Measurements from ENCODE around the gene TMEM59.
"Not testable (repeated sequence)": the region's sequence is repeated elsewhere in the genome, so short reads cannot be mapped to it uniquely, and the experiment has no call there.

TMEM59 gene

GRCh38 chr1:54011316-54012007, 41.5 kb downstream of the TMEM59 start:
- DNase-seq: no peak

GRCh38 chr1:54010415-54011117, 42.4 kb downstream of the TMEM59 start:
- DNase-seq: no peak

- DNase-seq: no peak
Observed at GRCh38 chr1:54009406-54009805, 43.6 kb downstream of the TMEM59 start.

- DNase-seq: no peak
Observed at GRCh38 chr1:54008876-54009275, 44.1 kb downstream of the TMEM59 start.

- DNase-seq: no peak
Observed at GRCh38 chr1:54007613-54008012, 45.4 kb downstream of the TMEM59 start.

- no peak for DNase-seq
Observed at GRCh38 chr1:54006508-54006907, 46.5 kb downstream of the TMEM59 start.

- no peak for DNase-seq
Observed at GRCh38 chr1:54004481-54005049, 48.4 kb downstream of the TMEM59 start.

GRCh38 chr1:54003750-54004480, 49.1 kb downstream of the TMEM59 start:
- DNase-seq: not testable (repeated sequence)

GRCh38 chr1:54003249-54003646, 49.8 kb downstream of the TMEM59 start:
- DNase-seq: no peak

GRCh38 chr1:54002544-54003248, 50.3 kb downstream of the TMEM59 start:
- DNase-seq: no peak

- DNase-seq: no peak
Observed at GRCh38 chr1:54001591-54001990, 51.4 kb downstream of the TMEM59 start.

- no peak for DNase-seq
Observed at GRCh38 chr1:53999920-54000319, 53.1 kb downstream of the TMEM59 start.

- no peak for DNase-seq
Observed at GRCh38 chr1:53998223-53998622, 54.8 kb downstream of the TMEM59 start.

GRCh38 chr1:53995683-53996082, 57.3 kb downstream of the TMEM59 start:
- DNase-seq: no peak

GRCh38 chr1:53994516-53994915, 58.5 kb downstream of the TMEM59 start:
- DNase-seq: not testable (repeated sequence)

- DNase-seq: no peak
Observed at GRCh38 chr1:53992085-53992874, 60.7 kb downstream of the TMEM59 start.

- no peak for DNase-seq
Observed at GRCh38 chr1:53987880-53988279, 65.1 kb downstream of the TMEM59 start.

GRCh38 chr1:53986458-53986857, 66.5 kb downstream of the TMEM59 start:
- no peak for DNase-seq

GRCh38 chr1:53984726-53985125, 68.3 kb downstream of the TMEM59 start:
- no peak for DNase-seq

- no peak for DNase-seq
Observed at GRCh38 chr1:53982763-53983104, 70.3 kb downstream of the TMEM59 start.

GRCh38 chr1:53982034-53982762, 70.8 kb downstream of the TMEM59 start:
- DNase-seq: no peak
